H9 (cell line): Measurements from ENCODE around the gene THSD4. TPM values are rescaled to one million over a fixed set of nuclear protein-coding genes. Genes with fewer than 3 reads are reported as not detected.

Experiments
- DNase-seq: peaks from one replicate; pipeline ENCODE4 v3.0.0-alpha.2; 2017
- H2AFZ ChIP-seq: one replicate; pipeline ENCODE4 v1.6.1; 2013; ENCODE audit warnings: mild to moderate bottlenecking, low read length, control low read depth, moderate library complexity
- H2AK5ac ChIP-seq: 2 replicates; pipeline ENCODE4 v1.6.1; 2013; ENCODE audit warnings: low read length, control low read depth, mixed read lengths; ENCODE audit not compliant: insufficient read length
- H2BK120ac ChIP-seq: one replicate; pipeline ENCODE4 v1.6.1; 2013; ENCODE audit warnings: low read depth, mild to moderate bottlenecking, low read length, control low read depth, inconsistent platforms; ENCODE audit not compliant: poor library complexity, severe bottlenecking
- H2BK12ac ChIP-seq: 2 replicates; pipeline ENCODE4 v1.6.1; 2013; ENCODE audit warnings: low read length, control low read depth, mixed read lengths, low read depth; ENCODE audit not compliant: insufficient read length
- H2BK15ac ChIP-seq: 2 replicates; pipeline ENCODE4 v1.6.1; 2013; ENCODE audit warnings: low read depth, low read length, control low read depth
- H2BK20ac ChIP-seq: one replicate; pipeline ENCODE4 v1.6.1; 2013; ENCODE audit warnings: low read depth, mild to moderate bottlenecking, low read length, control low read depth, inconsistent platforms; ENCODE audit not compliant: poor library complexity, severe bottlenecking
- H2BK5ac ChIP-seq: 2 replicates; pipeline ENCODE4 v1.6.1; 2013; ENCODE audit warnings: low read length, control low read depth, mixed read lengths; ENCODE audit not compliant: insufficient read length
- H3K14ac ChIP-seq: 2 replicates; pipeline ENCODE4 v1.6.1; 2013; ENCODE audit warnings: low read length, control low read depth; ENCODE audit not compliant: insufficient read depth
- H3K18ac ChIP-seq: 2 replicates; pipeline ENCODE4 v1.6.1; 2013; ENCODE audit warnings: low read depth, mild to moderate bottlenecking, mixed read lengths, low read length, control low read depth; ENCODE audit not compliant: insufficient read length
- H3K23ac ChIP-seq: 2 replicates; pipeline ENCODE4 v1.6.1; 2013; ENCODE audit warnings: low read length, control low read depth, mixed read lengths, low read depth; ENCODE audit not compliant: insufficient read length
- H3K23me2 ChIP-seq: 2 replicates; pipeline ENCODE4 v1.6.1; 2013; ENCODE audit warnings: low read depth, mild to moderate bottlenecking, mixed read lengths, low read length, control low read depth; ENCODE audit not compliant: insufficient read length, poor library complexity, severe bottlenecking
- H3K27ac ChIP-seq: 2 replicates; pipeline ENCODE4 v1.5.1; 2013; ENCODE audit warnings: low read length, control low read depth, mixed read lengths, low read depth; ENCODE audit not compliant: insufficient read length
- H3K27me3 ChIP-seq: 2 replicates; pipeline ENCODE4 v1.6.1; 2013; ENCODE audit warnings: low read length, control low read depth, inconsistent platforms; ENCODE audit not compliant: insufficient read depth
- H3K4ac ChIP-seq: 2 replicates; pipeline ENCODE4 v1.6.1; 2013; ENCODE audit warnings: low read depth, mild to moderate bottlenecking, control low read depth, inconsistent platforms, low read length, moderate library complexity
- H3K4me1 ChIP-seq: 2 replicates; pipeline ENCODE4 v1.6.1; 2013; ENCODE audit warnings: low read length, control low read depth, inconsistent platforms; ENCODE audit not compliant: insufficient read depth
- H3K4me2 ChIP-seq: 2 replicates; pipeline ENCODE4 v1.6.1; 2013; ENCODE audit warnings: low read length, control low read depth, mixed read lengths; ENCODE audit not compliant: insufficient read length, insufficient read depth
- H3K56ac ChIP-seq: 2 replicates; pipeline ENCODE4 v1.6.1; 2013; ENCODE audit warnings: low read depth, mild to moderate bottlenecking, mixed read lengths, low read length, control low read depth; ENCODE audit not compliant: insufficient read length
- H3K79me1 ChIP-seq: 2 replicates; pipeline ENCODE4 v1.6.1; 2013; ENCODE audit warnings: low read depth, mild to moderate bottlenecking, moderate library complexity, low read length, control low read depth, inconsistent platforms; ENCODE audit not compliant: insufficient read depth, poor library complexity, severe bottlenecking
- H3K79me2 ChIP-seq: 2 replicates; pipeline ENCODE4 v1.6.1; 2013; ENCODE audit warnings: low read length, control low read depth, inconsistent platforms; ENCODE audit not compliant: insufficient read depth
- H3K9ac ChIP-seq: 2 replicates; pipeline ENCODE4 v1.6.1; 2013; ENCODE audit warnings: low read length, control low read depth, mixed read lengths; ENCODE audit not compliant: insufficient read length; ENCODE audit errors: extremely low read depth
- H3K9me3 ChIP-seq: one replicate; pipeline ENCODE4 v1.6.1; 2013; ENCODE audit warnings: low read depth, low read length, inconsistent platforms; ENCODE audit not compliant: control insufficient read depth
- H3T11ph ChIP-seq: one replicate; pipeline ENCODE4 v1.6.1; 2013; ENCODE audit warnings: mild to moderate bottlenecking, low read length, control low read depth, inconsistent platforms
- H4K20me1 ChIP-seq: one replicate; pipeline ENCODE4 v1.6.1; 2013; ENCODE audit not compliant: control insufficient read depth, insufficient read length, insufficient read depth
- H4K5ac ChIP-seq: 2 replicates; pipeline ENCODE4 v1.6.1; 2013; ENCODE audit warnings: low read depth, mild to moderate bottlenecking, mixed read lengths, low read length, control low read depth; ENCODE audit not compliant: insufficient read length
- H4K8ac ChIP-seq: replicated peaks from 2 replicates; pipeline ENCODE4 v1.6.1; 2013; ENCODE audit warnings: low read length, control low read depth, mixed read lengths, low read depth; ENCODE audit not compliant: insufficient read length
- H4K91ac ChIP-seq: 2 replicates; pipeline ENCODE4 v1.6.1; 2013; ENCODE audit warnings: low read depth, mild to moderate bottlenecking, moderate library complexity, mixed read lengths, low read length, control low read depth; ENCODE audit not compliant: insufficient read length
- H3K27ac Mint-ChIP-seq, 3 experiments: 2 replicates in 2 of 3; 3 replicates in 1 of 3; pipeline ENCODE4 v1.8.0; 2020 to 2021; ENCODE audit warnings: mixed read lengths in 3 of 3, mild to moderate bottlenecking in 1 of 3, moderate library complexity in 1 of 3
- H3K27me3 Mint-ChIP-seq: 2 replicates; pipeline ENCODE4 v1.8.0; 2021; ENCODE audit warnings: low read depth, mild to moderate bottlenecking, moderate library complexity, mixed read lengths
- H3K36me3 Mint-ChIP-seq, 3 experiments: 2 replicates in 2 of 3; 3 replicates in 1 of 3; pipeline ENCODE4 v1.8.0; 2020 to 2021; ENCODE audit warnings: low read depth in 3 of 3, mixed read lengths in 3 of 3; ENCODE audit not compliant: insufficient read depth in 1 of 3
- H3K4me1 Mint-ChIP-seq, 2 experiments: 2 replicates each; pipeline ENCODE4 v1.8.0; 2020; ENCODE audit warnings: mixed read lengths in 2 of 2
- H3K4me3 Mint-ChIP-seq, 2 experiments: 2 replicates in 1 of 2; 3 replicates in 1 of 2; pipeline ENCODE4 v1.8.0; 2020 to 2021; ENCODE audit warnings: mild to moderate bottlenecking in 2 of 2, mixed read lengths in 2 of 2, moderate library complexity in 1 of 2
- H3K9me3 Mint-ChIP-seq, 2 experiments: 2 replicates in 1 of 2; 3 replicates in 1 of 2; pipeline ENCODE4 v1.8.0; 2020; ENCODE audit warnings: mild to moderate bottlenecking in 2 of 2, mixed read lengths in 2 of 2, moderate library complexity in 1 of 2
- WGBS: extraction: QIAGEN DNeasy Blood & Tissue Kit; methylation state at CpG from one replicate; pipeline ENCODE4 v1.1.7; 2013; ENCODE audit warnings: missing lambda C conversion rate, low lambda C conversion rate, mixed read lengths; ENCODE audit not compliant: insufficient read length; ENCODE audit errors: extremely low coverage; 5-methylcytosine and 5-hydroxymethylcytosine counted together
- total RNA-seq: library from RNA; stranded (reverse); gene quantifications from 2 replicates; pipeline ENCODE4 v1.2.1, GENCODE V29; 2021
- TF ChIP-seq, protein P1 (sequence below): fragments of 200-600 bp; sonication (generic); conservative IDR thresholded peaks from 3 replicates; pipeline ENCODE4 v1.8.0; 2021; ENCODE audit warnings: antibody characterized with exemption, mild to moderate bottlenecking

The THSD4 gene
- total RNA-seq, 1 experiment from 2014 or later = 5.5 TPM

DNA sequence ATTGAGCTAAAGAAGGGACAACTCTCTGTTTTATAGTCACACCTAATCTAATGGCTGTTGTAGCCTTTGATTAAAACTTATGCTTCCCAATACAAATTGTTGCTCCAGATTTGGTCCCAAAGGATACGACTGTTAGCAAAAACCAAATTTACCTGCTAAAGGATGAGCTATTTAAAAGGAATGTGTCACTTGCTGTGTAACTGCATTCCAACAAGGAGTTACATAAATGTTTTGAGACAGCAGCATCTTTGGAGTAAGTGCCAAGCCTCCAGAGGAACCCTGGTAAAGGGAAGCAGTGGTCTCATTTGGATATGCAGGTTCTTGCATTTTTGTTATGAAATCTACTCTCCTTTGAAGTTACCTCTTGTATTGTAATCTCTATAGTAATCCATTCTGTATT, 233.3 kb downstream of the THSD4 start:
- Mint-ChIP-seq H3K27ac (peak overlapping the region in 2 of 3 experiments; percentile 38 to 58; a peak in 1 of 7 replicates), H3K4me1 (peaks cover 28 to 33% of the 10 kb centered on the region in 2 experiments), H3K27me3 (no peaks in the 10 kb centered on the region; the same call in 1 of the 2 replicates), H3K4me3 (no peak overlapping the region), H3K36me3 (no peaks in the 10 kb centered on the region; a peak in 1 of 7 replicates), H3K9me3 (no peaks in the 10 kb centered on the region; a peak in 1 of 5 replicates)
- no peak overlapping the region for H2BK15ac ChIP-seq
- no peak overlapping the region for H2BK12ac ChIP-seq
- H4K91ac ChIP-seq = no peak overlapping the region
- no peak overlapping the region for H3K14ac ChIP-seq
- no peak overlapping the region for H3K23ac ChIP-seq
- H4K5ac ChIP-seq = no peak overlapping the region
- TF ChIP-seq, protein P1, sequence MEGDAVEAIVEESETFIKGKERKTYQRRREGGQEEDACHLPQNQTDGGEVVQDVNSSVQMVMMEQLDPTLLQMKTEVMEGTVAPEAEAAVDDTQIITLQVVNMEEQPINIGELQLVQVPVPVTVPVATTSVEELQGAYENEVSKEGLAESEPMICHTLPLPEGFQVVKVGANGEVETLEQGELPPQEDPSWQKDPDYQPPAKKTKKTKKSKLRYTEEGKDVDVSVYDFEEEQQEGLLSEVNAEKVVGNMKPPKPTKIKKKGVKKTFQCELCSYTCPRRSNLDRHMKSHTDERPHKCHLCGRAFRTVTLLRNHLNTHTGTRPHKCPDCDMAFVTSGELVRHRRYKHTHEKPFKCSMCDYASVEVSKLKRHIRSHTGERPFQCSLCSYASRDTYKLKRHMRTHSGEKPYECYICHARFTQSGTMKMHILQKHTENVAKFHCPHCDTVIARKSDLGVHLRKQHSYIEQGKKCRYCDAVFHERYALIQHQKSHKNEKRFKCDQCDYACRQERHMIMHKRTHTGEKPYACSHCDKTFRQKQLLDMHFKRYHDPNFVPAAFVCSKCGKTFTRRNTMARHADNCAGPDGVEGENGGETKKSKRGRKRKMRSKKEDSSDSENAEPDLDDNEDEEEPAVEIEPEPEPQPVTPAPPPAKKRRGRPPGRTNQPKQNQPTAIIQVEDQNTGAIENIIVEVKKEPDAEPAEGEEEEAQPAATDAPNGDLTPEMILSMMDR = no peak
- no peak overlapping the region for H3K27ac ChIP-seq
- H3K4me1 ChIP-seq = peaks cover 12% of the 10 kb centered on the region; the same call in 1 of the 2 replicates
- no peak overlapping the region for H2AK5ac ChIP-seq
- H3K9me3 ChIP-seq = no peaks in the 10 kb centered on the region
- no peaks in the 10 kb centered on the region for H3K23me2 ChIP-seq
- H2BK5ac ChIP-seq = no peak overlapping the region
- no peak overlapping the region for H3T11ph ChIP-seq
- H3K27me3 ChIP-seq = no peaks in the 10 kb centered on the region
- no peak overlapping the region for H3K4ac ChIP-seq
- H4K8ac ChIP-seq = no peak overlapping the region
- no peak overlapping the region for H3K9ac ChIP-seq
- no peaks in the 10 kb centered on the region for H3K79me1 ChIP-seq
- WGBS = no CpG with 5 or more reads among the region's 1 CpG
- H2BK20ac ChIP-seq = no peak overlapping the region
- H3K56ac ChIP-seq = no peak overlapping the region
- DNase-seq = no peak
- no peaks in the 10 kb centered on the region for H3K79me2 ChIP-seq
- H3K4me2 ChIP-seq = no peak overlapping the region
- no peak overlapping the region for H3K18ac ChIP-seq
- no peaks in the 10 kb centered on the region for H4K20me1 ChIP-seq
- no peak overlapping the region for H2BK120ac ChIP-seq
- no peak overlapping the region for H2AFZ ChIP-seq
